GM23338 (cell line): ENCODE measurements around the gene GLTP. TPM values are rescaled to one million over a fixed set of nuclear protein-coding genes. Genes with fewer than 3 reads are reported as not detected.

Experiments
- ATAC-seq: fragments of 200-7000 bp; cut with Tn5 transposase; 3 replicates; pipeline ENCODE4 v1.9.1; 2020
- DNase-seq: peaks from one replicate; pipeline ENCODE4 v3.0.0-alpha.2; 2015; ENCODE audit warnings: low spot score
- H2AFZ ChIP-seq: fragments of 200-600 bp; sonication (generic); 2 replicates; pipeline ENCODE4 v1.8.0; 2016; ENCODE audit warnings: antibody characterized with exemption, mild to moderate bottlenecking, moderate library complexity
- H3F3A ChIP-seq: fragments of 200-600 bp; sonication (generic); replicated peaks from 2 replicates; pipeline ENCODE4 v1.8.0; 2017; ENCODE audit warnings: antibody characterized with exemption, mixed run types, low read depth
- H3K27ac ChIP-seq: fragments of 200-600 bp; sonication (generic); 2 replicates; pipeline ENCODE4 v1.6.1; 2016; ENCODE audit warnings: low read depth
- H3K27me3 ChIP-seq: fragments of 200-600 bp; sonication (generic); 2 replicates; pipeline ENCODE4 v1.8.0; 2016; ENCODE audit warnings: mild to moderate bottlenecking, mixed run types, moderate library complexity; ENCODE audit not compliant: insufficient read depth
- H3K36me3 ChIP-seq: fragments of 200-600 bp; sonication (generic); 2 replicates; pipeline ENCODE4 v1.8.0; 2016; ENCODE audit warnings: mild to moderate bottlenecking; ENCODE audit not compliant: insufficient read depth
- H3K4me1 ChIP-seq: fragments of 200-600 bp; sonication (generic); 2 replicates; pipeline ENCODE4 v1.8.0; 2016; ENCODE audit warnings: mild to moderate bottlenecking, moderate library complexity; ENCODE audit not compliant: insufficient read depth
- H3K4me2 ChIP-seq: fragments of 200-600 bp; sonication (generic); 2 replicates; pipeline ENCODE4 v1.7.1; 2017; ENCODE audit warnings: mixed run types
- H3K4me3 ChIP-seq: fragments of 200-600 bp; sonication (generic); 2 replicates; pipeline ENCODE4 v1.6.1; 2016; ENCODE audit warnings: mixed run types
- H3K79me2 ChIP-seq: fragments of 200-600 bp; sonication (generic); replicated peaks from 2 replicates; pipeline ENCODE4 v1.8.0; 2017; ENCODE audit warnings: mild to moderate bottlenecking; ENCODE audit not compliant: insufficient read depth
- H3K9me2 ChIP-seq: fragments of 200-600 bp; sonication (generic); 2 replicates; pipeline ENCODE4 v1.8.0; 2017; ENCODE audit not compliant: insufficient read depth
- H4K20me1 ChIP-seq: fragments of 200-600 bp; sonication (generic); replicated peaks from 2 replicates; pipeline ENCODE4 v1.8.0; 2017; ENCODE audit warnings: mild to moderate bottlenecking; ENCODE audit not compliant: insufficient read depth
- H3K27ac Mint-ChIP-seq: 2 replicates; pipeline ENCODE4 v1.8.0; 2020; ENCODE audit warnings: inconsistent platforms, mild to moderate bottlenecking, moderate library complexity, mixed read lengths
- H3K27me3 Mint-ChIP-seq: 3 replicates; pipeline ENCODE4 v1.8.0; 2022; ENCODE audit warnings: low read depth, mild to moderate bottlenecking, moderate library complexity, mixed read lengths, inconsistent platforms; ENCODE audit not compliant: insufficient read depth, poor library complexity
- H3K36me3 Mint-ChIP-seq: 3 replicates; pipeline ENCODE4 v1.8.0; 2021; ENCODE audit warnings: low read depth, mild to moderate bottlenecking, inconsistent platforms, moderate library complexity, mixed read lengths
- H3K4me1 Mint-ChIP-seq: 3 replicates; pipeline ENCODE4 v1.8.0; 2020; ENCODE audit warnings: mild to moderate bottlenecking, inconsistent platforms, mixed read lengths
- H3K4me3 Mint-ChIP-seq: 3 replicates; pipeline ENCODE4 v1.8.0; 2021; ENCODE audit warnings: moderate library complexity, mild to moderate bottlenecking, inconsistent platforms, mixed read lengths
- H3K9me3 Mint-ChIP-seq: 3 replicates; pipeline ENCODE4 v1.8.0; 2020; ENCODE audit warnings: moderate library complexity, mild to moderate bottlenecking, inconsistent platforms, mixed read lengths
- CTCF ChIP-seq, 2 experiments: fragments of 200-600 bp in 1 of 2; sonication (generic) in 1 of 2; conservative IDR thresholded peaks; 2 replicates each; pipeline versions ENCODE4 v1.5.1 to v1.6.1; 2016 to 2017; ENCODE audit warnings: antibody characterized with exemption in 2 of 2, low read depth in 2 of 2, mild to moderate bottlenecking in 2 of 2, moderate library complexity in 1 of 2
- ETS1 ChIP-seq: IDR thresholded peaks from 2 replicates; pipeline ENCODE4 v1.6.1; 2016; ENCODE audit warnings: antibody characterized with exemption
- EZH2 ChIP-seq: fragments of 200-600 bp; sonication (generic); IDR thresholded peaks from one replicate; pipeline ENCODE4 v1.8.0; 2017; ENCODE audit warnings: antibody characterized with exemption, mild to moderate bottlenecking, low read depth; ENCODE audit not compliant: unreplicated experiment
- EZH2phosphoT487 ChIP-seq: fragments of 200-600 bp; sonication (generic); IDR thresholded peaks from one replicate; pipeline ENCODE4 v1.8.1; 2018; ENCODE audit warnings: antibody characterized with exemption; ENCODE audit not compliant: unreplicated experiment
- JUNB ChIP-seq: IDR thresholded peaks from one replicate; pipeline ENCODE4 v1.6.1; 2016; ENCODE audit warnings: antibody characterized with exemption; ENCODE audit not compliant: unreplicated experiment
- NANOG ChIP-seq: IDR thresholded peaks from 2 replicates; pipeline ENCODE4 v1.6.1; 2016; ENCODE audit warnings: antibody characterized with exemption, borderline replicate concordance
- POLR2AphosphoS5 ChIP-seq: IDR thresholded peaks from 2 replicates; pipeline ENCODE4 v1.6.1; 2016; ENCODE audit warnings: antibody characterized with exemption, low read depth
- STAT1 ChIP-seq: IDR thresholded peaks from one replicate; pipeline ENCODE4 v1.6.1; 2016; ENCODE audit warnings: antibody characterized with exemption; ENCODE audit not compliant: unreplicated experiment
- ZNF114 ChIP-seq: fragments of 250-450 bp; sonication (Bioruptor Pico); IDR thresholded peaks from 2 replicates; pipeline ENCODE4 v1.5.0; 2020; ENCODE audit warnings: mild to moderate bottlenecking, moderate library complexity
- ZNF331 ChIP-seq: fragments of 250-450 bp; sonication (Bioruptor Pico); IDR thresholded peaks from 2 replicates; pipeline ENCODE4 v1.5.0; 2020; ENCODE audit warnings: low read depth, mild to moderate bottlenecking, moderate library complexity
- ZNF462 ChIP-seq: fragments of 250-450 bp; sonication (Bioruptor Pico); IDR thresholded peaks from 2 replicates; pipeline ENCODE4 v1.5.0; 2020; ENCODE audit warnings: mild to moderate bottlenecking, moderate library complexity
- polyA plus RNA-seq: library from polyadenylated mRNA; unstranded; fragments of >200 nt; fragmentation: Nextera tagmentation; extraction: Ambion mirVana; gene quantifications from 2 replicates; pipeline ENCODE4 v1.2.1, GENCODE V29; 2016
- total RNA-seq: library from RNA; depleted of rRNA; stranded (reverse); fragments of >200 nt; shearing (Covaris generic); gene quantifications from 2 replicates; pipeline ENCODE4 v1.2.3, GENCODE V29; 2014

The GLTP gene
- total and polyA plus RNA-seq, 2 experiments from 2014 or later = 26.5 to 30.2 TPM

GRCh38 chr12:109832541-109833306, 47.6 kb downstream of the GLTP start (continued):
- TF ChIP-seq ZNF114 (CRISPR knock-in tag) = no peak
- no peak for TF ChIP-seq EZH2
- TF ChIP-seq CTCF (conservative IDR thresholded peaks at IDR 0.05; ENCODE audit: low read depth in 2 of 2) = no peak
- TF ChIP-seq EZH2phosphoT487 = no peak
- TF ChIP-seq JUNB = no peak
- TF ChIP-seq NANOG = no peak

- DNase-seq = no peak
- no peak overlapping the region for H3K27ac ChIP-seq
- H2AFZ ChIP-seq = no peak overlapping the region
- H3K36me3 ChIP-seq = no peaks in the 10 kb centered on the region
- no peak overlapping the region for H3K4me3 Mint-ChIP-seq
- H3K9me2 ChIP-seq = no peaks in the 10 kb centered on the region
- no peaks in the 10 kb centered on the region for H4K20me1 ChIP-seq
- peaks cover 5% of the 10 kb centered on the region for H3K27me3 Mint-ChIP-seq
- H3K27me3 ChIP-seq = no peaks in the 10 kb centered on the region
- H3K36me3 Mint-ChIP-seq = no peaks in the 10 kb centered on the region
- no peaks in the 10 kb centered on the region for H3F3A ChIP-seq
- no peaks in the 10 kb centered on the region for H3K4me1 ChIP-seq
- H3K9me3 Mint-ChIP-seq = no peaks in the 10 kb centered on the region
- no peak overlapping the region for H3K4me2 ChIP-seq
- no peak overlapping the region for H3K4me3 ChIP-seq
- TF ChIP-seq CTCF (conservative IDR thresholded peaks at IDR 0.05; ENCODE audit: low read depth in 2 of 2) = no peak
- no peak for TF ChIP-seq JUNB
- no peak for TF ChIP-seq STAT1
- TF ChIP-seq POLR2AphosphoS5 = no peak
- TF ChIP-seq ZNF462 (CRISPR knock-in tag) = no peak
- TF ChIP-seq ZNF331 (CRISPR knock-in tag) = no peak
- TF ChIP-seq EZH2phosphoT487 = no peak
- no peak for TF ChIP-seq NANOG
- TF ChIP-seq EZH2 = no peak
- TF ChIP-seq ETS1 = no peak
- ATAC-seq = no peak
- no peak overlapping the region for H3K27ac Mint-ChIP-seq
- no peaks in the 10 kb centered on the region for H3K79me2 ChIP-seq
- H3K4me1 Mint-ChIP-seq = peaks cover 3% of the 10 kb centered on the region; the same call in 1 of the 3 replicates
Observed at GRCh38 chr12:109831929-109832328, 48.4 kb downstream of the GLTP start.
